WTC11 (cell line): ENCODE measurements around the gene ARHGAP32. TPM values are rescaled to one million over a fixed set of nuclear protein-coding genes. Genes with fewer than 3 reads are reported as not detected.

Experiments used
- ATAC-seq: fragments of 200-7000 bp; cut with Tn5 transposase; 2 replicates; pipeline ENCODE4 v1.10.0; 2021; ENCODE audit warnings: mild to moderate bottlenecking, moderate library complexity
- CTCF ChIA-PET: fragments of 300-600 bp; sonication (Branson Sonifier 250); formaldehyde crosslinking; loops from one replicate; lab custom pipeline; 2021; ENCODE audit warnings: antibody characterized with exemption; lab: Charles Lee
- POLR2A ChIA-PET: fragments of 350-600 bp; sonication (Branson Sonifier 250); formaldehyde crosslinking; loops from one replicate; lab custom pipeline; 2021; ENCODE audit warnings: antibody characterized with exemption; lab: Charles Lee
- DNase-seq: peaks from one replicate; pipeline ENCODE4 v3.0.0; 2021; ENCODE audit warnings: low spot score
- H3K27ac Mint-ChIP-seq: 2 replicates; pipeline ENCODE4 v1.8.0; 2021; ENCODE audit warnings: mixed read lengths
- H3K27me3 Mint-ChIP-seq: 2 replicates; pipeline ENCODE4 v1.8.0; 2021; ENCODE audit warnings: low read depth, mild to moderate bottlenecking, moderate library complexity, mixed read lengths
- H3K36me3 Mint-ChIP-seq: 2 replicates; pipeline ENCODE4 v1.8.0; 2021; ENCODE audit warnings: mixed read lengths
- H3K4me1 Mint-ChIP-seq: 2 replicates; pipeline ENCODE4 v1.8.0; 2022; ENCODE audit warnings: mixed read lengths
- H3K4me3 Mint-ChIP-seq: 2 replicates; pipeline ENCODE4 v1.8.0; 2021; ENCODE audit warnings: mild to moderate bottlenecking, moderate library complexity, mixed read lengths
- H3K9me3 Mint-ChIP-seq: 2 replicates; pipeline ENCODE4 v1.8.0; 2021; ENCODE audit warnings: mixed read lengths
- ARID4B ChIP-seq: sonication (generic); formaldehyde crosslinking; IDR thresholded peaks from 2 replicates; pipeline ENCODE4 v1.8.0; 2023; ENCODE audit warnings: missing genetic modification reagents, mild to moderate bottlenecking, borderline replicate concordance
- ATF2 ChIP-seq: sonication (generic); formaldehyde crosslinking; IDR thresholded peaks from 2 replicates; pipeline ENCODE4 v1.8.1; 2022; ENCODE audit warnings: low read depth, missing genetic modification reagents, borderline replicate concordance
- CREB1 ChIP-seq: sonication (generic); formaldehyde crosslinking; IDR thresholded peaks from 2 replicates; pipeline ENCODE4 v1.8.0; 2023; ENCODE audit warnings: mild to moderate bottlenecking, missing genetic modification reagents
- E2F1 ChIP-seq: sonication (generic); formaldehyde crosslinking; IDR thresholded peaks from 2 replicates; pipeline ENCODE4 v1.8.0; 2022; ENCODE audit warnings: mild to moderate bottlenecking, missing genetic modification reagents
- FOXP4 ChIP-seq: sonication (generic); formaldehyde crosslinking; IDR thresholded peaks from 2 replicates; pipeline ENCODE4 v1.8.0; 2022; ENCODE audit warnings: mild to moderate bottlenecking, missing genetic modification reagents
- MLX ChIP-seq: sonication (generic); formaldehyde crosslinking; IDR thresholded peaks from 2 replicates; pipeline ENCODE4 v1.8.1; 2023; ENCODE audit warnings: mild to moderate bottlenecking, missing genetic modification reagents, moderate library complexity
- MYBL2 ChIP-seq: sonication (generic); formaldehyde crosslinking; IDR thresholded peaks from 2 replicates; pipeline ENCODE4 v1.8.1; 2023; ENCODE audit warnings: mild to moderate bottlenecking, moderate library complexity, missing genetic modification reagents
- SP1 ChIP-seq: sonication (generic); formaldehyde crosslinking; conservative IDR thresholded peaks from 2 replicates; pipeline ENCODE4 v1.8.1; 2022; ENCODE audit warnings: missing genetic modification reagents
- USF2 ChIP-seq: sonication (generic); formaldehyde crosslinking; IDR thresholded peaks from 2 replicates; pipeline ENCODE4 v1.8.1; 2023; ENCODE audit warnings: mild to moderate bottlenecking, missing genetic modification reagents, moderate library complexity
- ZBTB43 ChIP-seq: sonication (generic); formaldehyde crosslinking; IDR thresholded peaks from 2 replicates; pipeline ENCODE4 v1.8.1; 2023; ENCODE audit warnings: mild to moderate bottlenecking, missing genetic modification reagents
- ZMAT4 ChIP-seq: fragments of 250-450 bp; sonication (Bioruptor Pico); IDR thresholded peaks from 2 replicates; pipeline ENCODE4 v1.9.0; 2021; ENCODE audit warnings: mild to moderate bottlenecking
- ZNF532 ChIP-seq: fragments of 250-450 bp; sonication (Bioruptor Pico); IDR thresholded peaks from 2 replicates; pipeline ENCODE4 v1.9.0; 2021; ENCODE audit warnings: mild to moderate bottlenecking, borderline replicate concordance
- total RNA-seq: library from RNA; stranded (reverse); gene quantifications from 3 replicates; pipeline ENCODE4 v1.2.3, GENCODE V29; 2021

ARHGAP32 gene
- total RNA-seq, 1 experiment from 2014 or later, result 25.6 TPM

- peaks cover 86% of the 10 kb centered on the region for H3K27me3 Mint-ChIP-seq
- no peaks in the 10 kb centered on the region for H3K36me3 Mint-ChIP-seq
- no peaks in the 10 kb centered on the region for H3K9me3 Mint-ChIP-seq
- no peak for DNase-seq
- no peak for ATAC-seq
- ChIA-PET POLR2A (no interaction called here), CTCF (no interaction called here)
- H3K27ac Mint-ChIP-seq, result no peak overlapping the region
- peaks cover 41% of the 10 kb centered on the region for H3K4me1 Mint-ChIP-seq
- TF ChIP-seq ZNF532 (no peak), ZMAT4 (no peak), USF2 (no peak), ATF2 (CRISPR knock-in tag) (no peak), MYBL2 (CRISPR knock-in tag) (no peak), ZBTB43 (CRISPR knock-in tag) (no peak), E2F1 (CRISPR knock-in tag) (no peak), ARID4B (no peak), SP1 (CRISPR knock-in tag) (no peak), FOXP4 (CRISPR knock-in tag) (no peak), MLX (no peak), CREB1 (CRISPR knock-in tag) (no peak)
- no peak overlapping the region for H3K4me3 Mint-ChIP-seq
These were observed 260.5 kb downstream of the ARHGAP32 start for GRCh38 chr11:128931668-128932067.
